ENCODE measurements around the gene EXOC4. TPM values are rescaled to one million over a fixed set of nuclear protein-coding genes. Genes with fewer than 3 reads are reported as not detected.

Gene EXOC4
- total and polyA plus RNA-seq, 2 of the 8 experiments (the other 6 are each of a cell fraction or from before 2014, with no cell fraction given), result 27.0 to 67.3 TPM

GRCh38 chr7:133790911-133791310 is 538.0 kb downstream of the EXOC4 start:
- no peak overlapping the region for H3K56ac ChIP-seq (replicated peaks; ENCODE audit: insufficient read length, low read depth, low read length)
- H3K9ac ChIP-seq (replicated peaks in 1 of 4; ENCODE audit: extremely low read depth in 1 of 4, low read depth in 3 of 4, low read length in 3 of 4), result no peak overlapping the region
- no peak overlapping the region for H4K5ac ChIP-seq (ENCODE audit: insufficient read length, low read depth, low read length)
- H3K36me3 ChIP-seq (ENCODE audit: control insufficient read depth in 2 of 4, insufficient read depth in 4 of 4, low read length in 3 of 4), result no peaks in the 10 kb centered on the region
- H2BK5ac ChIP-seq (ENCODE audit: low read depth, low read length), result no peak overlapping the region
- H3K23me2 ChIP-seq (ENCODE audit: low read depth, low read length), result no peaks in the 10 kb centered on the region
- H2BK20ac ChIP-seq (ENCODE audit: low read length), result no peak overlapping the region
- no peak overlapping the region for H4K91ac ChIP-seq (replicated peaks; ENCODE audit: insufficient read length, low read length)
- ChIA-PET POLR2A (ENCODE audit: partially characterized antibody) (interaction anchor here (1.5 kb wide), 1 partner anchor 11 kb away, joined by 4 read pairs; no protein-coding TSS in a partner anchor), CTCF (ENCODE audit: partially characterized antibody) (interaction anchor here (1.7 kb wide), 1 partner anchor 49 kb away, joined by 5 read pairs; no protein-coding TSS in a partner anchor)
- H2BK12ac ChIP-seq (ENCODE audit: low read depth, low read length), result no peak overlapping the region
- DNase-seq (ENCODE audit: low read depth in 1 of 2, low spot score in 2 of 2) (no peak), FAIRE-seq (no peak)
- no peak overlapping the region for H3K14ac ChIP-seq (ENCODE audit: insufficient read length)
- H2BK15ac ChIP-seq (ENCODE audit: low read length), result no peak overlapping the region
- no peak overlapping the region for H2AFZ ChIP-seq (ENCODE audit: low read length)
- no peaks in the 10 kb centered on the region for H3K79me1 ChIP-seq (ENCODE audit: low read depth, low read length)
- WGBS, 2 experiments (ENCODE audit: extremely low coverage in 1 of 2, insufficient coverage in 1 of 2, insufficient read length in 1 of 2, insufficient replicate concordance in 2 of 2, low coverage in 1 of 2, low lambda C conversion rate in 2 of 2, missing lambda C conversion rate in 1 of 2), result 91 to 100% methylated on average over 1 to 4 of the region's 4 CpGs
- no peaks in the 10 kb centered on the region for H3K9me3 ChIP-seq (ENCODE audit: insufficient read depth in 2 of 2, low read depth in 1 of 2, low read length in 1 of 2)
- no peaks in the 10 kb centered on the region for H3K79me2 ChIP-seq (ENCODE audit: control insufficient read depth in 1 of 2, insufficient read depth in 2 of 2, low read length in 2 of 2)
- no peaks in the 10 kb centered on the region for H4K20me1 ChIP-seq (replicated peaks in 1 of 2; ENCODE audit: control insufficient read depth in 1 of 2, insufficient read depth in 2 of 2, low read length in 2 of 2)
- H3K18ac ChIP-seq (ENCODE audit: extremely low read depth, low read length), result no peak overlapping the region
- no peak overlapping the region for H2AK5ac ChIP-seq (ENCODE audit: low read depth, low read length)
- H3K27ac ChIP-seq (ENCODE audit: low read depth, low read length), result no peak overlapping the region
- no peak overlapping the region for H4K8ac ChIP-seq (ENCODE audit: extremely low read depth, insufficient read depth, low read length)
- no peaks in the 10 kb centered on the region for H3K27me3 ChIP-seq (replicated peaks in 1 of 4; ENCODE audit: control insufficient read depth in 3 of 4, extremely low read depth in 1 of 4, insufficient read depth in 3 of 4, low read length in 3 of 4)
- no peak overlapping the region for H3K4me3 ChIP-seq (ENCODE audit: extremely low read depth in 1 of 4, insufficient read depth in 2 of 4, low read depth in 3 of 4, low read length in 4 of 4)
- H3K4me2 ChIP-seq (ENCODE audit: insufficient read depth in 1 of 2, low read depth in 2 of 2, low read length in 2 of 2), result no peak overlapping the region
- TF ChIP-seq EGR1 (IDR thresholded peaks at IDR 0.05; ENCODE audit: borderline replicate concordance, low read depth, low read length) (no peak), GABPA (IDR thresholded peaks at IDR 0.05; ENCODE audit: borderline replicate concordance, insufficient read depth, low read length) (no peak), SP2 (IDR thresholded peaks at IDR 0.05; ENCODE audit: low read length) (no peak), ATF3 (IDR thresholded peaks at IDR 0.05; ENCODE audit: insufficient read depth, low read depth, low read length) (no peak), PHF8 (conservative IDR thresholded peaks at IDR 0.05; ENCODE audit: low read depth, low read length) (no peak), POLR2A (IDR thresholded peaks at IDR 0.05; ENCODE audit: control extremely low read depth in 1 of 2, low read depth in 2 of 2, low read length in 2 of 2) (no peak), EP300 (IDR thresholded peaks at IDR 0.05; ENCODE audit: borderline replicate concordance in 1 of 2, low read depth in 2 of 2, low read length in 2 of 2) (no peak), CBX8 (IDR thresholded peaks at IDR 0.05; ENCODE audit: borderline replicate concordance, low read depth, low read length) (no peak), GTF2F1 (IDR thresholded peaks at IDR 0.05; ENCODE audit: borderline replicate concordance, low read depth, low read length) (no peak), USF2 (IDR thresholded peaks at IDR 0.05; ENCODE audit: low read length) (no peak), HDAC2 (IDR thresholded peaks at IDR 0.05; ENCODE audit: borderline replicate concordance in 1 of 2, low read depth in 2 of 2, low read length in 2 of 2) (no peak)
- no peak overlapping the region for H3K23ac ChIP-seq (ENCODE audit: insufficient read length)
- H3K4me1 ChIP-seq (replicated peaks in 1 of 4; ENCODE audit: control insufficient read depth in 3 of 4, insufficient read depth in 4 of 4, low read length in 3 of 4), result peaks cover 0 to 5% (median under 1%) of the 10 kb centered on the region in 4 experiments; a peak in 1 of 7 replicates
- H2BK120ac ChIP-seq (replicated peaks; ENCODE audit: low read depth, low read length), result no peak overlapping the region
- no peak overlapping the region for H3K4ac ChIP-seq (replicated peaks; ENCODE audit: insufficient read length, low read depth, low read length)
